HG03571 (cell line): ENCODE measurements around the gene HADHA.

Experiments
- ATAC-seq: cut with Tn5 transposase; IDR thresholded peaks from one replicate; pipeline ENCODE4 v1.9.1; 2021; ENCODE audit not compliant: unreplicated experiment

Gene HADHA

DNA sequence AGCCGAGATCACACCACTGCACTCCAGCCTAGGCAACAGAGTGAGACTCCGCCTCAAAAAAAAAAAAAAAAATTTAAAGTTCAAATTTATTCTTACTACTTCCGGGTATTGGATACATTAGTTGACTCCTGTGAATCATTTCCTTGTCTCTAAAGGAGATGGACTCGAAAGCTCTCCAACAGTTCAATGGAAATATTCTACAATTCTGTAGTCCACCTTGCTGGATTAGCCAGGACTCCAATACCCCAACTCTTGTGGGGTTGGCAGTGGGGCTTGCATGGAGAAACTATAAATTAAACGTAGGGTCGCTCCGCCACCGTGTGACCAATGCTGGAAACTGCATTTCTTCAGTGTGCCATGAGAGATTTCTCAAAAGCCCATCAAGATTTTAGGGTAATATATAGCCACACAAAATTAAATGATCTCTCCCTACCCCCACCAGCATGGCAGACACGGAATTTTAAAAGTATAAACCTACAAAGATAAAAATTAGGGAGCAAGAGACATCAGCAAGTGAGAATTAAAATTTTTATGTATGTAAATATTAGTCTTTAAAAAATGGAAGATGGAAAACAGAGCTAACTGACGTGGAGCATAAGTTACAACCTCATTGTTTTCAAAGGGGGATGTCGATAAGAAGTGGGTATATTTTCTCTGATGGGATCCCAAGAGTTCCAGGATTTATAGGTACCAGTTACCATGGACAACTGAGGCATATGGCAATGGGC, 99.3 kb downstream of the HADHA start:
- no peak for ATAC-seq

DNA sequence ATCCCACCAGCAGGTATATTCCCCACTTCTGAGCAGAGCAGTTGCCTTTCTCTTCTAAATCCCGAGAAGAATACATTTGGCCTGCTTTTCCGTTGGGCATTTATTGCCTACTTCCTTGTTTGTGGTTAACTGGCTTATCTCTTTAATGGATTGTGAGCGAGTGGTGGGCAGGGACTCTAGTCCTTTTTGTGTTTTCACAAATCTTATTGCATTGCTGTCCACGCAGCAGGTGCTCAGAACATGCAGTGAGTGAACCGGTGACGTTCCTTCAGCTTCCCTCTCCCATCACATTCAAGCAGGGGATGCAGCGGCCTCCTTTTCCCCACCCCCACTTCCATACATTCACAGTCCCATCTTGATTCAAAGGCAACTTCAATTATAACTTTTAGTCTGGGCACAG, 100.4 kb downstream of the HADHA start:
- no peak for ATAC-seq

DNA sequence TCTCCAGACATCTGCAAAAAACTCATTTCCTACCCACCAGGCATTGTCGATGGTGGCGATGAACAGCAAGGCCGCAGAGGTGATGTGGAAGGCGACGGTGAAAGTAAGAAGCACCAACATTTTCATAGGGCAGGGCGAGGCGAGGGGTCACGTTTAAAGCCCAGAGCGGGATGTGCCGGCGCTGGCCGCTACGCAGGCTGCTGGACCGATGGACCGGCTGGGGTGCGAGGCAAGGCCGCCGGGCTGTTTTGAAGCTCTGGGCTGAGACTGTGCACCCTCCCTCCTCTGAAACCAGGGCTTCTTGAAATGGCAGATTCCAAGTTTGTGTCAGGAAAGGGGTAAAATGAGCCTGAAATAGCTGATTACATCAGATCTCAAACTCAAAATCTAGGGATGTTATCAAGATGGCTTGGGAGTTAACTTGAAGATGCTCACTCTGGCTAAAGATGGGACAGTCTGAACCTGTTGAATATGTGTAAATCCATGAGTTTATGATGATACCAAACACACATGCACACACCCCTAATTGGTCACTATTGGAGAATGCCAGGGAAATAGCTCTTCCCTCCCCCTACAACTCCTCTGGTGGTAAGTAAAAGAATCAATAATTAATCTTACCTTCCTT, 103.2 kb downstream of the HADHA start:
- no peak for ATAC-seq
